HFFc6 (cell line): ENCODE measurements around the gene PYDC1. TPM values are rescaled to one million over a fixed set of nuclear protein-coding genes. Genes with fewer than 3 reads are reported as not detected.

Source experiments
- DNase-seq: peaks from one replicate; pipeline ENCODE4 v3.0.0-alpha.2; 2018
- H3K27ac Mint-ChIP-seq: 2 replicates; pipeline ENCODE4 v1.8.0; 2020; ENCODE audit warnings: mild to moderate bottlenecking, mixed read lengths
- H3K27me3 Mint-ChIP-seq: 2 replicates; pipeline ENCODE4 v1.8.0; 2021; ENCODE audit warnings: mild to moderate bottlenecking, moderate library complexity, mixed read lengths; ENCODE audit not compliant: insufficient read depth
- H3K36me3 Mint-ChIP-seq: 2 replicates; pipeline ENCODE4 v1.8.0; 2021; ENCODE audit warnings: low read depth, mixed read lengths
- H3K4me1 Mint-ChIP-seq: 2 replicates; pipeline ENCODE4 v1.8.0; 2020; ENCODE audit warnings: low read depth, mixed read lengths
- H3K4me3 Mint-ChIP-seq: 2 replicates; pipeline ENCODE4 v1.8.0; 2020; ENCODE audit warnings: mild to moderate bottlenecking, moderate library complexity, mixed read lengths
- H3K9me3 Mint-ChIP-seq: 2 replicates; pipeline ENCODE4 v1.8.0; 2020; ENCODE audit warnings: mild to moderate bottlenecking, mixed read lengths
- CTCF ChIP-seq: fragments of 200-600 bp; sonication (generic); IDR thresholded peaks from 2 replicates; pipeline ENCODE4 v1.5.0; 2021; ENCODE audit warnings: antibody characterized with exemption, mild to moderate bottlenecking
- total RNA-seq, 6 experiments: library from RNA; stranded (reverse); fragmentation: NEBNext Ultra II Directional; extraction: Animal tissue kit (Norgen Biotek cat#: 25700); gene quantifications; 2 replicates in 1 of 6; 3 replicates in 5 of 6; pipeline ENCODE4 v1.2.3, GENCODE V29; 2021

The PYDC1 gene
- total RNA-seq, 6 experiments from 2014 or later: not detected

GRCh38 chr16:31194898-31195297 lies 22.0 kb downstream of the PYDC1 start:
- Mint-ChIP-seq H3K4me1 (peaks cover 24% of the 10 kb centered on the region), H3K27ac (no peak overlapping the region), H3K27me3 (peaks cover 24% of the 10 kb centered on the region), H3K4me3 (peak overlapping the region; percentile 19; the same call in 1 of the 2 replicates), H3K36me3 (peaks cover 60% of the 10 kb centered on the region), H3K9me3 (no peaks in the 10 kb centered on the region)
- no peak for TF ChIP-seq CTCF
- no peak for DNase-seq

- no peak overlapping the region for H3K4me3 Mint-ChIP-seq
- H3K4me1 Mint-ChIP-seq: peaks cover 16% of the 10 kb centered on the region
- no peak for DNase-seq
- TF ChIP-seq CTCF: no peak
- H3K27ac Mint-ChIP-seq: 0 out of 2 replicates have a peak overlapping the region, but pooled peaks have one; percentile 24
- no peaks in the 10 kb centered on the region for H3K9me3 Mint-ChIP-seq
- H3K27me3 Mint-ChIP-seq: peaks cover 20% of the 10 kb centered on the region
- H3K36me3 Mint-ChIP-seq: peaks cover 61% of the 10 kb centered on the region
Observed at GRCh38 chr16:31193874-31194273, 23.1 kb downstream of the PYDC1 start.

- Mint-ChIP-seq H3K27ac (peak overlapping the region; percentile 60; the same call in 1 of the 2 replicates), H3K4me1 (peaks cover 14% of the 10 kb centered on the region)
Observed at GRCh38 chr16:31192856-31193642, 23.9 kb downstream of the PYDC1 start.

GRCh38 chr16:31191697-31192428 lies 25.1 kb downstream of the PYDC1 start:
- peaks cover 20% of the 10 kb centered on the region for H3K27me3 Mint-ChIP-seq
- H3K27ac Mint-ChIP-seq: no peak overlapping the region
- no peak overlapping the region for H3K4me3 Mint-ChIP-seq
- H3K9me3 Mint-ChIP-seq: no peaks in the 10 kb centered on the region
- H3K36me3 Mint-ChIP-seq: peaks cover 80% of the 10 kb centered on the region
- DNase-seq: no peak
- H3K4me1 Mint-ChIP-seq: peaks cover 19% of the 10 kb centered on the region
- TF ChIP-seq CTCF: no peak

More at GRCh38 chr16:31192856-31193642, 23.9 kb downstream of the PYDC1 start:
- H3K36me3 Mint-ChIP-seq: peaks cover 68% of the 10 kb centered on the region
- TF ChIP-seq CTCF: no peak
- no peak overlapping the region for H3K4me3 Mint-ChIP-seq
- H3K9me3 Mint-ChIP-seq: no peaks in the 10 kb centered on the region
- DNase-seq: no peak
- H3K27me3 Mint-ChIP-seq: peaks cover 20% of the 10 kb centered on the region

- no peak for TF ChIP-seq CTCF
- Mint-ChIP-seq H3K9me3 (no peaks in the 10 kb centered on the region), H3K4me3 (no peak overlapping the region; the same call in 1 of the 2 replicates), H3K27me3 (peaks cover 20% of the 10 kb centered on the region), H3K27ac (peak overlapping the region; percentile 75), H3K36me3 (peaks cover 84% of the 10 kb centered on the region), H3K4me1 (peaks cover 28% of the 10 kb centered on the region)
- DNase-seq: no peak
Observed at GRCh38 chr16:31190818-31191444, 26.0 kb downstream of the PYDC1 start.
